ENCODE data around the gene CROCC2.

CROCC2 gene

DNA sequence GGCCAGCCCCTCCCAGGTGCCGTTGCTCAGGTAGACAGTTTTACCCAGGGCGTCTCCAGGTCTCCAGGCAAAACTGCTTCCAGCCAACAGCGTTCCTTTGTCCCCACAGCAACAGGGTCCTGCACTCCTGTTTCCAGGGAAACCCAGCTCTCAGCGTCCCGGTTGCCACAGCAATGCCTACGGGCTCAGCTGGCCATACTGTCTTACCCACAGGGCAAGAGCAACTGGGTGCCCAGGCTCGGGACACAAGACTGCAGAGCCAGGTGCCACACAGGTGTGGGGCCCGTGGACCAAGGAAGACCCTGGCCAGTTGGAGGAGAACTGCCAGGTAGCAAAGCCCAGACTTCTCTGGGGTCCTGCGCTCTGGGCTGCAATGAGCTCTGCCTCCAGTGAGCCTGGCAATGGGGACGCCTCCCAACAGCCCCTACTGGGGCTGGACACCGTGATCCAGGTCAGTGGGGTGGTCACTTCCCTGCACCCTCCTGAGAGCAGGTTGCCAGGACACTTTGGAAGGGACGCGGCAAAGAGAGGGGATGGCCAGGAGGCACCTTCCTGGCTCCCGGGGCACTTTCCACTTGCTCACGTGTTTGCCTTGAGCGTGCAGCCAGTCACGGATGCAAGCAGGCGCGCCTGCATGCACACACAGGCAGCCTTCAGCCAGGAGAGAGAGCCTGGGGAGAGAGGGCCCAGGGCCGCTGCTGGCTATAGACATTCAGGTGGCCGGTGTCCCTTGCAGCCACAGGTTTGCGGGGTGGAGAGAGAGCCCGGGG, at the start of gene CROCC2:
TSS of gene CROCC2 (plus strand) at position 196 of the 770 bp plus-strand sequence. CDS start at position 374, 178 bp downstream.
- no peak for DNase-seq (ENCODE audit: low read depth in 3 of 3)

DNA sequence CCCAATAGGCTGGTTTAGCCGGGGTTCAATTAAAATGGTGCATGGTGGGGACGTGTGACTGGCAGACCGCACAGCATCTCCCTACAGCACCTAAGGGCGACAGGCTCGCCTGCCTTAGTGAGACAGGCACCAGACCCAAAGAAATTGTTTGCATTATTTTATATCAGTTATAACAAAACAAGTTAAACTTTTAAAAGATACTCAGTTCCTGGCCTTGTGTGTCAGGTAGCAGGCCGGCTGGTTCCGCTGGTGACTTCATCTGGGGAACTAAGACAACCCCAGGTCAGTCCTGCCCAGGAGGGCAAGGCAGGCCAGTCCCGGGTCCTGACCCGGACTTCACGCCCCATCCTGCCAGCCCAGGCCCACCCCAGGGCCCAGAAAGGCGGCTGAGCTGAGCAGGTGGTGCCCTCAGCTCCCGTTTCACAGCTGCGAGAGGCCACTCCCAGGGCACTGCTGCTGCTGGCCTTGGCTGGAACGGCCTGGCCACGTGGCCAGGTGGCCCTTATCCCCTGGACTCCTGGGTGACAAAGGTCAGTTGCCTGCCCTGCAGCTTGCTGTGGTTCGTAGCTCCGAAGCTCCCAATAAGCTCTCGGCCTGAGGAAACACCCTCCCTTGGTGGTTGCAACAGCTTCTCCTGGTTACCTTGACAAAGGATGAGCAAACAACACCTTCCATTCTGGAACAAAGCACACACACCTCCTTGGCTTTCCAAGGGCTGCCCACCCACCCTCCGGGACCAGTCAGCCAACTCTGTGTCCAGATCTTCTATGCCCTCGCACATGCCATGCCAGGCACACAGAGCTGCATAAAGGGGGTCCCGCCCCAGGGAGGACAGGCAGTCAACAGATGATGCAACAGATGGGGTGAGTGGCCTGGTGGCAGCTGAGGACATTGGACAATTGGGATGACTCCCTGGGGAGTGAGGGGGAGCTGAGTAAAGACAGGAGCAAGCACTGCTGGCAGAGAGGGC, 48.8 kb upstream of the CROCC2 start:
- DNase-seq (ENCODE audit: low read depth in 3 of 3): no peak

DNA sequence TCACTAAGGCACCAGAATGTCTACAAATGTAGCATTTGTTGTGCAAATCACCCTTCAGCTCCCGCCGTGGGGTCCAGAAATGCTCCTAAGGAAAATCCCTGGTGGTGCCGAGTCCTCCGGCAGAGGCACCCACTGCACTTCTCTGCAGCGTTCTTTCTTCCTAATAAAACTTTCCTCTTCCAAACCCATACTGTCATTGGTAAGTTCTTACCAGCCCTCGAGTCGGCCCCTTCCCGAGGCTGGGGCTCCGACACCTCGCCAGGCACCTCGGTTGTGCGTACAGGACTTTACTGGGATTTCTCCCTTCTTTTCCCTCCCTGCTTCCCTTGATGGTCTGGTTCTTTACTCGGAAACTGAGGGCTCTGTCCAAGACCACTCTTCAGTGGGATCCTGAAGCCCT, 47.8 kb upstream of the CROCC2 start:
- DNase-seq (ENCODE audit: low read depth in 3 of 3): no peak

DNA sequence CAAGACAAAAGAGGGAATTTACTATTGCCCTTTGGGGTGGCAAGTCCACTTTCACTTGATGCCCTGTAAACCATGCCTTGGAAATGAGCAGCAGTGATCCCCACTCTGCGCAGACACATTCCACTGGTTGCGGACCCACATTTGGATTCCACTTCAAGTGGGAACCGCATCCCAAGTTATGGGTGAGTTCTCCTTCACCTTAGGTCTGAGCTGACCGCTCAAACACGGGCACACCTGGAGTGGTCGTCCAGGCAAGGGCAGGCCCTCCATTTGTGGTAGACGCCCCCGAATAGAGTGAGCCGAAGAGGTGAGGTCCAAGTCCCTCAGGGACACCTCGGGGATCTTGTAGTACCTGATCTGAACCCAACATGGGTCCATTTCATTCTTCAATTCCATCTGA, 47.3 kb upstream of the CROCC2 start:
- DNase-seq (ENCODE audit: low read depth in 3 of 3): no peak

DNA sequence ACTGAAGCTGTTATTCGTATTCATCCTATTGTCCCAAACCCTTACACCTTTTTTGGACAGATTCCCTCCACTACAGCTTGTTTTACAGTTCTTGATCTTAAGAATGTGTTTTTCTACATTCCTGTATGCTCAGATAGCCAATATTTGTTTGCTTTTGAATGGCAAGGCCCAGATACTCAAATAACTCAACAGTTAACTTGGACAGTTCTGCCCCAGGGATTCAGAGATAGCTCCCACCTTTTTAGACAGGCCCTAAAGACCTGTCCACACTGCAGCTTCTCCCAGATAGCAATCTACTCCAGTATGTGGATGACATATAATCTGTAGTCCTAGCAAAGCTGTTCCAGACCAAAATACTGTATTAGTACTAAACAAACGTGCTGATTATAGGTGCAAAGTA, 44.6 kb upstream of the CROCC2 start:
- DNase-seq (ENCODE audit: low read depth in 3 of 3): no peak

DNA sequence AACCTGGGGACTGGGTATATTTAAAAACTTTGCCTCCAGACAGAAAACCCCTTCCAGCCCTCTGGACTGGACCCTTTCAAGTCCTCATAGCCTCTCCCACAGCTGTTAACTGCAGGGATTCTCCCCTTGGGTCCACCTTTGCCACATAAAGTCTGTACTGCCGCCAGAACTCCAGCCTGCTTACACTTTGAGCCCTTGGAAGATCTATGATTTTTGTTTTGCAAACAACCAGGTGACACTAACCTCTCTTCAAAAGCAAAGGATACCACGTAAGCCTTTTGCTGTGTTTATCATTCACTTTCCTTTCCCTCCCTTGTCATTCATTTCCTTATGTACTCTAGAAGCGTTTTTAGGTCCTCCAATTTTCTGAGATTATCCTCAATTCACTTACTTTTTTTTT, 41.7 kb upstream of the CROCC2 start:
- no peak for DNase-seq (ENCODE audit: low read depth in 3 of 3)

DNA sequence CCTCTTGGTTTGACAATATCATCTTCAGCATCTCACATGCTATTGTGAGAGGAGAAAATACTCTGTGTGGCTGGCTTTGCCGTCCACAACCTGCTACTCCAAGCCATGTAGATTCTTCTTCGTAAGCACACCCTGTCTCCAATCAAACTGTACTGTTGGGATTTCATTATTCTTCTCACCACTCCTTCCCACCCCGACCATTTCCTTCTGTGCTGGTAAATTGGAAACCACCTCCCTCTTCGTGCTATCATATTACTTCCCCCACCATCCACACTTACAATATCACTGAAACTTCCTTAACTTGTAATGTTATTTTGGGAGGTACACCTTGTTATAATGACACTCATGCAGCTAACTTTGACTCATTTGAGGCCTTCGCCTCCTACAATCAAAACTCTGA, 40.7 kb upstream of the CROCC2 start:
- DNase-seq (ENCODE audit: low read depth in 3 of 3): no peak

DNA sequence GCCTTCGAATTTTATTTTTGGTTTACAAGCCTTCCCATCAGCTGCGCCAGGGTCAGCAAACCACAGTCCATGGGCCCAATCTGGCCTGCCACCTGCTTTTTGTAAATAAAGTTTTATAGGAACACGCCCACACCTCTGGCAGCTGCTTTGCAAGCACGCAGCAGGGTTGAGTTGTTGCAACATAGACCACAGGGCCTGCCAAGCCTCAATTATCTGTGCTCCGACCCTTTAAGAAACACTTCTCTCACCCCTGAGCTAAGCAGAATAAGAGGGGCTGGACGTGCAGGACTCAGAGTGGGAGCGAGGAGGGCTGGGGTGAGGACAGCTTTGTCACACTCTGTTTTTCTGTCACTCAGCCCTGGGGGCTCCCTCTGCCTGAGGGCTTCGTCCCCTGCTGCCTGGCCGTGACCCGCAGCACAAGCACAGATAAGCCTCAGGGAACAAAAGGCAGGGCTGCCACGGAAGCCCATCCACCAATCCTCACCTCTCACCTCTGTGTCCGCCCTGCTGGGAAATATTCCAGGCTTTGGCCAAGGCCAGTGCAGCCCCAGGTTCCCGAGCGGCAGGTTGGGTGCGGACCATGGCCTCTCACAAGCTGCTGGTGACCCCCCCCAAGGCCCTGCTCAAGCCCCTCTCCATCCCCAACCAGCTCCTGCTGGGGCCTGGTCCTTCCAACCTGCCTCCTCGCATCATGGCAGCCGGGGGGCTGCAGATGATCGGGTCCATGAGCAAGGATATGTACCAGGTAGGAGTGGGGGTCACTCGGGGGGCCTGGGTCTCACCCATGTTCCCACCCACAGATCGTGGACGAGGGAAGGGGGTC, 37.6 kb upstream of the CROCC2 start, which contains the start of gene AGXT:
TSS of gene AGXT (plus strand) at position 539 of the 823 bp plus-strand sequence. CDS start at position 581, 42 bp downstream.
- no peak for DNase-seq (ENCODE audit: low read depth in 3 of 3)

DNA sequence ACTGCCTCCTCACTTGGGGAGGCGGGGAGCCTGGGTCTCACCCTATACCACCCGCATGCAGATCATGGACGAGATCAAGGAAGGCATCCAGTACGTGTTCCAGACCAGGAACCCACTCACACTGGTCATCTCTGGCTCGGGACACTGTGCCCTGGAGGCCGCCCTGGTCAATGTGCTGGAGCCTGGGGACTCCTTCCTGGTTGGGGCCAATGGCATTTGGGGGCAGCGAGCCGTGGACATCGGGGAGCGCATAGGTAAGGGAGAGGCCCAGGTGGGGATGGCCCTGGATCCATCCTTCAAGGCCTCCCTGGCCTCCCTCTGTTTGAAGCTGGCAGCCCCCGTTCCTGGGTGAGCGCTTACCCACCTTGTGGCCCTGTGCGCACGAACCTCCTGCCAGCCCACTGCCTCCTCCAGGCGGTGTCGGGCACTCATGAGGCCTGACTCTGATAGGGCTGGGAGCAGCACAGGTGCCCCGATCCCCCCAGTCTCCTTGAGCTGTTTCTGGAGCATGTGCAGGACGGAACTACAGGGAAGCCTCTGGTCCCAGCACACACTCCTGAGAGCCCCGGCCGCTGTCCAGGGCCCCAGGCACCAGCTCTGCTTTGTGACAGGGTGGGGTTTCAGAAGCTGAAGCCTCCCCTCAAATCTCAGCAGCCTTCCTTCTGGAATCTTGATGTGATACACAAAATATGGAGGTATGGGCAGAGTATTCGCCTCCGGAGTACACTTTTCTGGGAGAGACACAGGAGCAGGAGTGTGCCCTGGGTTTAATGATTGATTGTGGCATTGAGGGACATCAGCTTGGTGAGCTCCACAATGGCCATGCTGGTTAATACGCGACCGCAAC, 36.8 kb upstream of the CROCC2 start:
- DNase-seq (ENCODE audit: low read depth in 3 of 3): no peak

DNA sequence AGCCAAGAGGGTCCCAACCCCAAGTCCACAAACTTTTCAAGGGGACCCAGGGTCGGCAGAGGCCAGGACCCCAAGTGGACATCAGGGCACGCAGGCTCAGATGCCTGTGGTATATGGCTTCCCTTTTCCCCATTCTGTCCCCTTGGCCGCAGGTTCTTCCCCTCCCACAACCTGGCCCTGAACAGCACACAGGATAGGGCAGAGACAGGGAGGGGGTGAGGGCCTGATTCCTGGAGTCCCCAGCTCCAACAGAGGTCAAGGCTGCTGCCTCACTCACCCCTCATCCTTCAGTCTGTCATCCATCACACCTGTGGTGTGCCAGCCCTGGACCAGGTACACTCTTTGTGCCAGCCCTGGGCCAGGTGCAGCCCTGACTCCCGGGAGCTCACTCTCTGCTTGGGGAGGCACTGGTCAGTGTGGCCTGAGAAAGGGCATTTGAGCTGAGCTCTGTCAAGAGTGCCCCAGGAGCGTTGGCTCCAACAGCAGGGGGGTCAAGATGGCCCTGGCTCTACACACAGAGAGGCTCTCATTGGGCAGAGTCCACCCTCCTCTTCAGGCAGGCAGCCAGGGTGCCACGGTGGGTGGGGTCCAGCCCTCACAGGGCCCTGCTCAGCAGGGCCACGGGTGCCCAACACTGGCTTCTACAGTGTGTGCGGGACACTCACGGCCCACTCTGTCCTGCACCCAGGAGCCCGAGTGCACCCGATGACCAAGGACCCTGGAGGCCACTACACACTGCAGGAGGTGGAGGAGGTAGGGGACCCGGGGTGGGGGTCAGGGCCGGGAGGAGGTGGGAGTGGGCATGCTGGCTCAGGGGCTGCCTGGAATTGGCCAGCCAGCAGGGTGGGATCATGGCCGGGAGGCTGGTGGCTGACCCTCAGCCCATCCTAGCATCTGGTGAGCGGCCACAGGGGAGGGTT, 35.9 kb upstream of the CROCC2 start:
- no peak for DNase-seq (ENCODE audit: low read depth in 3 of 3)

DNA sequence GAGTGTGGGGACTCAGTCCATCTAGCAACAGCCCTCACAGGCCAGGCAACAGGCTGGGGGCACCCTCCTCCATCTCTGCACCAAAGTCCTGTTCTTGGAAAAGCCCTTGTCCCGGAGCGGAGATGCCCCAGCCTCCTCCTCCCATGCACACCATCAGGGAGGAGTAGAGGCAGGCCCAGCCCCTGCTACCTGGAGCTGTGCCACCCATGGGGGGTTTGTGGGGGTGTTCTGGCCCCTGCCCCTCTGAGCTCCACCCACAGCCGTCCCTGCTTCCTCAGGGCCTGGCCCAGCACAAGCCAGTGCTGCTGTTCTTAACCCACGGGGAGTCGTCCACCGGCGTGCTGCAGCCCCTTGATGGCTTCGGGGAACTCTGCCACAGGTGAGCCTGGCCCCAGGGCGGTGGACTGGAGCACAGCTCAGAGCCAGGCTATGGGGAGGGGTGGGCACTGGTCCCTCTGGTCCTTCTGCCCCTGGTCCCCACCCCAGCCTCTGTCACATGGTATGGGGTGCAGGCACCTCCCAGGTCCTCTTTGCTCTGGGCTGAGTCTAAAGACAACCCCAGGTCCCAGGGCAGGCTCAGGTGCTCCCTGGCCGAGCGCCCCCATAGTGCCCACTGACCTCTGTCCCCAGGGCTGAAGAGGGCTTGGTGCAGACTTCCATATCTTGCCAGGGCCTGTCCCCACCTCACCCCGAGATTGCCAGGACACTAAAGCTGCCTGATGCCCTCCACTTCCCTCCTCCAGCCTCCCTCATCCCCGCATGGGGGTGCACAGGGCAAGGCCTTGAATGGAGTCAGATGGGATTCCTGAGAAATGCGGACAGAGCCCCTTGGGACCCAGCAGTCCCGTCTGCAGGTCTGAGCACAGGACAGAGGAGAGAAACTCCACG, 34.8 kb upstream of the CROCC2 start:
- no peak for DNase-seq (ENCODE audit: low read depth in 3 of 3)

DNA sequence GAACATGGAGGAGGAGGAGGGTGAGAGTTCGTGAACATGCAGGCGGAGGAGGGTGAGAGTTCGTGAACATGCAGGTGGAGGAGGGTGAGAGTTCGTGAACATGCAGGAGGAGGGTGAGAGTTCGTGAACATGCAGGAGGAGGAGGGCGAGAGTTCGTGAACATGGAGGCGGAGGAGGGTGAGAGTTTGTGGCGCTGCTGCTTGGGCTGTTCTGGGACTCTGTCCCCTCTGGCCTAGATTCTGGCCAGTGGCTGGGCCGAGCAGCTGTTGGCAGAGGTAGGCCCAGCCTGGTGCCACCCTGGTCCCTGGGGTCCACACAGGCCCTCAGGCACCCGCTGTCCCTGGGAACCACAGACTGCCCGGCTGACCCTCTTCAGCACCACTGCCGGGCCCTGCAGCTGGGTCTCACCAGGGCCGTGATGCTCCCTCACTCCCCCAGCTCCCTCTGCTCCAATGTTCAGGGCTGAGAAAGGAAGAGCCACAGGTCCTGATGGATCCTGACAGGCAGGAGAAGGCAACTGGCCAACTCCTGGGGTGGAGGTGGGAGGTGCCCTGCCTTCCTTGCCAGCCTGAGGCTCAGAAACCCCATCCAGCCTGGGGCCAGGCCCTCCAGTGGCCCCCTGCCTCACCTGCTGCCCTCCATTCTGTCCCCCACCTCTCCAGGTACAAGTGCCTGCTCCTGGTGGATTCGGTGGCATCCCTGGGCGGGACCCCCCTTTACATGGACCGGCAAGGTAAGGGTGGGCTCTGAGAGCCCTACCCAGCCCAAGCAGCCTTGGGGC, 33.6 kb upstream of the CROCC2 start:
- no peak for DNase-seq (ENCODE audit: low read depth in 3 of 3)

DNA sequence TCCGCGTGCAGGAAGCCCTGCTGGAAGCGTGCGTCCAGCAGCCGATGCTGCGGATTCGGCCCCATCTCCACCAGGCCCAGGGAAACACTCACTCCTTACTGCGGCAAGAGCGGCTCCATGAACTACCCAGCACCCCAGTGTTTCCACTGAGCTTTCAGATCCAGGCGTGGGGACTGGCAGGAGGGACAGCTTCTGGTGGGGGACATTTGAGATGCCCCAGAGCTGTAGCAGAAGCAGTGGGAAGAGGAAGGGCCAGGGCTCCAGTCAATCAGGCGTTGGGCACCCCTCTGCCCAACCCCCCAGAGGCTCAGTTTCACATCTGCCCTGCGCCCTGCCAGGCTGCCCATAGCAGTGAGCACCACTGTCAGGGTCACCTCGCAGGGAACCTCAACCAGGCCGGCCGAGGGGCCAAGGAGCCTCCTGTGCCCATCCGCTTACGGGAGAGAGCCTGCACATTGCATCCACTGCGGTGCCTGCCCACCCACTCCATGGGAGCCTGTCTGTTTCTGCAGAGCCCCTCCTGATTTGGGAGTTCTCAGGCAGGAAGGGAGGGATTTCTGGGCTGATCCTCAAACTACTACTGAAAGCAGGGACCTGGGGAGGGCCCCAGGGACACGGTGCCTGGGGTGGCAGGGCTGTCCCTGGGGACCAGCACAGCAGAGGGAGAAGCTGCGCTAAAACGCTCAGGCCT, 32.9 kb upstream of the CROCC2 start:
- no peak for DNase-seq (ENCODE audit: low read depth in 3 of 3)

DNA sequence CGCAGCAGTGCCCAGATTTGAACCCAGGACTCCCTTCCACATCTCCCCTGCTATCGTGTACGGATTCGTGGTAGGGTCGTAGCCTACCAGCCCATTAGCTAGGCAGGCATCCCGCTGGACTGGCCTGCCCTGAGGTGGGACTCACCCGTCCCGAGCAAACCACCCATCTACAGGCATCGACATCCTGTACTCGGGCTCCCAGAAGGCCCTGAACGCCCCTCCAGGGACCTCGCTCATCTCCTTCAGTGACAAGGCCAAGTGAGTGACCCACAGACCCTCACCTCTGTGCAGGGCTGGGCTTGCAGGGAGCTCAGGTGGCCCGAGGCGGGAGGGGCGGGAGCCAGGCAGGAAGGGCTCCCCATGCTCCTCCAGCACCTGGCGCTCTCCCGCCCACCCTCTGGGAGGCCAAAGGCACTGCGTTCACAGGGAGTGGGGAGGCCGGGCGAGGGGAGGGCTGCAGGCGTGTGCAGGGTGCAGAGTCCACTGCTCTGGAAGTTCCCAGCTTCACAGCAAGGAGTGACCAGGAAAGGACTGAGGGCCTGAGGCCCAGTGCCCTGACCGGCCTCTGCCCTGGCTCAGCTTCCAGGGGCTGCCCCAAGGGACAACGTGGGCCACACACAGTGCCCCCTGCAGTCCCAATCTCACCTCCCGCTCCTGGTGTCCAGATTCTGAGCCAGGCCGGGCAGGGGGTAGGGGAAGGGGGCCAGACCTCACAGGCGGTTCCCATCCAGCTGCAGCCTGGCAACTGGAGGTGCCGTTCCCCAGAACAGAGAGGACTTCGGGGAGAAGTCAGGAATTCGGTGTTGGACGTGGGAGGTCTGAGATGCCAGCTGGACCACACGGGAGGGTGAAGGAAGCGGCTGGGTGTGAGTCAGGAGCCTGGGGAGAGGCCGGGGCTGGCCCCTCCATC, 32.1 kb upstream of the CROCC2 start:
- DNase-seq (ENCODE audit: low read depth in 3 of 3): no peak

DNA sequence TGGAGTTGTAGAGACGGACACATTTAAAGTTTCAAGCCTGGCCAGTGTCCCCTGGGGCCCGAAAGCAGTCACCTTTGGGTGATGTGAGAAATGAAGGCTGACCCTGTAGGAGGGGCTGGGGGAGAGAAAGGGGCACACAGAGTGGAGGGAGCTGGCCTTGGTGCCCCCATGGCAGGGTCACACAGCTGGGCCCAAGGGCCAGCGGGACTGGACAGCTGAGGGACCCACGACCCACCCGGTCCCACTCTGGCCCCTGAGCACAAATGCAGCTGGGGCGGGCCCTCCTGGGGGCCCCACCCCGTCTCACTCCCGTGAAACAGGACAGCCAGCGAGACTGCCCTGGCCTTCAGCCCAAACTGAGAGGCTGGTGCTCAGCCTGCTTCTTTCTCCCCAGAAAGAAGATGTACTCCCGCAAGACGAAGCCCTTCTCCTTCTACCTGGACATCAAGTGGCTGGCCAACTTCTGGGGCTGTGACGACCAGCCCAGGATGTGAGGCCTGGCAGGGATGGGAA, 31.4 kb upstream of the CROCC2 start:
- no peak for DNase-seq (ENCODE audit: low read depth in 3 of 3)
